Parathyroid adenoma (tissue), 2 donors: ENCODE data around the gene ST7.

Experiments
- H2AFZ ChIP-seq: fragments of 300-600 bp; sonication (generic); one replicate; pipeline ENCODE4 v1.7.0; 2017; ENCODE audit warnings: antibody characterized with exemption, mild to moderate bottlenecking
- H3K27ac ChIP-seq: fragments of 300-600 bp; sonication (generic); one replicate; pipeline ENCODE4 v1.7.0; 2017
- H3K27me3 ChIP-seq: fragments of 300-600 bp; sonication (generic); one replicate; pipeline ENCODE4 v1.7.0; 2017; ENCODE audit warnings: low read length; ENCODE audit not compliant: control insufficient read depth, insufficient read depth
- H3K36me3 ChIP-seq: fragments of 300-600 bp; sonication (generic); one replicate; pipeline ENCODE4 v1.7.0; 2017; ENCODE audit warnings: low read length; ENCODE audit not compliant: control insufficient read depth, insufficient read depth
- H3K4me1 ChIP-seq: fragments of 300-600 bp; sonication (generic); one replicate; pipeline ENCODE4 v1.7.0; 2017; ENCODE audit warnings: control low read depth
- H3K4me2 ChIP-seq: fragments of 300-600 bp; sonication (generic); one replicate; pipeline ENCODE4 v1.7.0; 2017; ENCODE audit warnings: low read length
- H3K4me3 ChIP-seq: fragments of 300-600 bp; sonication (generic); one replicate; pipeline ENCODE4 v1.7.0; 2017; ENCODE audit warnings: low read depth, low read length
- H3K79me2 ChIP-seq: fragments of 300-600 bp; sonication (generic); one replicate; pipeline ENCODE4 v1.7.0; 2017; ENCODE audit warnings: control low read depth
- H3K9ac ChIP-seq: fragments of 300-600 bp; sonication (generic); one replicate; pipeline ENCODE4 v1.7.0; 2017; ENCODE audit warnings: mild to moderate bottlenecking
- H3K9me3 ChIP-seq: fragments of 300-600 bp; sonication (generic); one replicate; pipeline ENCODE4 v1.7.0; 2017; ENCODE audit warnings: low read length; ENCODE audit not compliant: control insufficient read depth
- CTCF ChIP-seq: fragments of 300-600 bp; sonication (generic); IDR thresholded peaks from one replicate; pipeline ENCODE4 v1.7.0; 2017; ENCODE audit warnings: antibody characterized with exemption, mild to moderate bottlenecking
- donor health status: primary hyperparathyroidism.

The ST7 gene

GRCh38 chr7:116953372-116953905, at the start of gene ST7:
ST7 (plus strand) TSS chr7:116953501; CDS start chr7:116953541, 40 bp downstream.
- H3K9ac ChIP-seq, result peak within 1 kb of the TSS; percentile 49

GRCh38 chr7:116906391-116906790, 46.9 kb upstream of the ST7 start:
- no peak for TF ChIP-seq CTCF
- no peaks in the 10 kb centered on the region for H3K79me2 ChIP-seq
- H3K36me3 ChIP-seq, result no peaks in the 10 kb centered on the region
- no peaks in the 10 kb centered on the region for H3K4me1 ChIP-seq
- H3K9ac ChIP-seq, result no peak overlapping the region
- H3K4me2 ChIP-seq, result no peak overlapping the region
- H3K27ac ChIP-seq, result no peak overlapping the region
- no peak overlapping the region for H2AFZ ChIP-seq
- H3K9me3 ChIP-seq, result no peaks in the 10 kb centered on the region
- no peaks in the 10 kb centered on the region for H3K27me3 ChIP-seq
- no peak overlapping the region for H3K4me3 ChIP-seq

More at GRCh38 chr7:116953372-116953905, at the start of gene ST7:
- Histone ChIP-seq H3K4me2 (peak within 1 kb of the TSS; percentile 86), H3K4me1 (peaks cover 6% of the 10 kb centered on the region), H3K27ac (peak within 1 kb of the TSS; percentile 83), H3K27me3 (no peaks in the 10 kb centered on the region), H3K79me2 (no peaks in the 10 kb centered on the region), H3K4me3 (peak within 1 kb of the TSS; percentile 60), H3K36me3 (no peaks in the 10 kb centered on the region), H3K9me3 (no peaks in the 10 kb centered on the region), H2AFZ (peak within 1 kb of the TSS; percentile 96)
- TF ChIP-seq CTCF, result no peak

GRCh38 chr7:116910383-116910782, 42.9 kb upstream of the ST7 start:
- no peak overlapping the region for H3K4me2 ChIP-seq
- no peaks in the 10 kb centered on the region for H3K4me1 ChIP-seq
- no peaks in the 10 kb centered on the region for H3K9me3 ChIP-seq
- H3K27ac ChIP-seq, result no peak overlapping the region
- H3K79me2 ChIP-seq, result no peaks in the 10 kb centered on the region
- H3K36me3 ChIP-seq, result no peaks in the 10 kb centered on the region
- no peak overlapping the region for H2AFZ ChIP-seq
- H3K9ac ChIP-seq, result no peak overlapping the region
- no peak overlapping the region for H3K4me3 ChIP-seq
- no peak for TF ChIP-seq CTCF
- no peaks in the 10 kb centered on the region for H3K27me3 ChIP-seq

GRCh38 chr7:116911801-116912200, 41.5 kb upstream of the ST7 start:
- no peak overlapping the region for H3K4me3 ChIP-seq
- no peak overlapping the region for H2AFZ ChIP-seq
- no peak overlapping the region for H3K9ac ChIP-seq
- no peaks in the 10 kb centered on the region for H3K9me3 ChIP-seq
- no peak overlapping the region for H3K27ac ChIP-seq
- no peaks in the 10 kb centered on the region for H3K79me2 ChIP-seq
- H3K27me3 ChIP-seq, result no peaks in the 10 kb centered on the region
- H3K4me1 ChIP-seq, result no peaks in the 10 kb centered on the region
- H3K4me2 ChIP-seq, result no peak overlapping the region
- H3K36me3 ChIP-seq, result no peaks in the 10 kb centered on the region
- TF ChIP-seq CTCF, result no peak

GRCh38 chr7:116912269-116912909, 40.9 kb upstream of the ST7 start:
- H2AFZ ChIP-seq, result no peak overlapping the region
- no peaks in the 10 kb centered on the region for H3K27me3 ChIP-seq
- no peak overlapping the region for H3K27ac ChIP-seq
- H3K79me2 ChIP-seq, result no peaks in the 10 kb centered on the region
- H3K4me2 ChIP-seq, result no peak overlapping the region
- no peaks in the 10 kb centered on the region for H3K36me3 ChIP-seq
- H3K9me3 ChIP-seq, result no peaks in the 10 kb centered on the region
- no peak overlapping the region for H3K9ac ChIP-seq
- H3K4me1 ChIP-seq, result no peaks in the 10 kb centered on the region
- no peak for TF ChIP-seq CTCF
- H3K4me3 ChIP-seq, result no peak overlapping the region
